ENCODE measurements around the gene NPTXR.
A peak's percentile ranks its signal among the peaks of the same experiment; 100 is the strongest.

NPTXR gene

GRCh38 chr22:38853196-38853651 is 9.4 kb upstream of the NPTXR start:
- no peak for DNase-seq

GRCh38 chr22:38852522-38852921 is 8.7 kb upstream of the NPTXR start:
- no peak for DNase-seq

GRCh38 chr22:38850941-38851849 is 7.4 kb upstream of the NPTXR start:
- no peak for DNase-seq

- no peak for DNase-seq
These were observed 6.6 kb upstream of the NPTXR start for GRCh38 chr22:38850399-38850798.

- no peak for DNase-seq
These were observed 6.0 kb upstream of the NPTXR start for GRCh38 chr22:38849811-38850210.

- no peak for DNase-seq
These were observed 2.6 kb upstream of the NPTXR start for GRCh38 chr22:38846412-38846811.

- no peak for DNase-seq
These were observed 1.3 kb upstream of the NPTXR start for GRCh38 chr22:38845004-38845740.

GRCh38 chr22:38844315-38845003 is 631 bp upstream of the NPTXR start:
- peak in 1 of 58 donors; percentile 34 for DNase-seq

- DNase-seq, result peak in 19 of 58 donors; percentile 27 to 68 (median 50)
These were observed 599 bp downstream of the NPTXR start for GRCh38 chr22:38843201-38843656.

- no peak for DNase-seq
These were observed 1.2 kb downstream of the NPTXR start for GRCh38 chr22:38842512-38843200.

- no peak for DNase-seq
These were observed 2.2 kb downstream of the NPTXR start for GRCh38 chr22:38841635-38842034.

- DNase-seq, result no peak
These were observed 2.6 kb downstream of the NPTXR start for GRCh38 chr22:38841211-38841610.

GRCh38 chr22:38840129-38840528 is 3.7 kb downstream of the NPTXR start:
- no peak for DNase-seq

GRCh38 chr22:38839686-38840085 is 4.1 kb downstream of the NPTXR start:
- no peak for DNase-seq

- DNase-seq, result no peak
These were observed 6.4 kb downstream of the NPTXR start for GRCh38 chr22:38837414-38837928.

- DNase-seq, result peak in 11 of 58 donors; percentile 10 to 58 (median 34)
These were observed 7.9 kb downstream of the NPTXR start for GRCh38 chr22:38835888-38836301.

GRCh38 chr22:38834991-38835390 is 8.8 kb downstream of the NPTXR start:
- DNase-seq, result no peak

- DNase-seq, result peak in 3 of 58 donors; percentile 30 to 45 (median 33)
These were observed 9.4 kb downstream of the NPTXR start for GRCh38 chr22:38834215-38834953.

- DNase-seq, result no peak
These were observed 10.8 kb downstream of the NPTXR start for GRCh38 chr22:38833061-38833460.

All from anterior cingulate cortex (tissue), 58 donors.